ENCODE data around the gene ZNF511.
"Not testable (repeated sequence)": the region's sequence is repeated elsewhere in the genome, so short reads cannot be mapped to it uniquely, and the experiment has no call there.

ZNF511 gene

DNA sequence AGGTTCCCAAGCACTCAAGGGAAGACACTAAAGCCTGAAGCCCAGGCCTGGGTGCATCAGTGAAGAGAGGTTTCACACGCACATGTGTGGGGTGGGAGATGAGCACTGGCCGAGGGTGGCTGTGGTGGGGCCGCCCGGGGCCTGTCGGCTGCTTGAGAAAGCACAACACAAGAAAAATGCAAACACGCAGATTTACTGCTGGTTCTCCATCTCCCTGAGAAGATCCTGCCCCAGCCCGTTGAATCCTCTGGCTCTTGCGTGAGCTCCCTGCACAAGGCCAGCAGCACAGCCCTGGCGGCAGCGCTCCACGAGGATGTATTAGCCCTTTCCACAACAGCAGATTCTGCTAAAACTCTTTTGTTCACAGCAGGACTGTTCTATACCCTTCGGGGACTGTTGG lies 6.2 kb downstream of the ZNF511 start:
- no peak for DNase-seq (ENCODE audit: low read depth)

DNA sequence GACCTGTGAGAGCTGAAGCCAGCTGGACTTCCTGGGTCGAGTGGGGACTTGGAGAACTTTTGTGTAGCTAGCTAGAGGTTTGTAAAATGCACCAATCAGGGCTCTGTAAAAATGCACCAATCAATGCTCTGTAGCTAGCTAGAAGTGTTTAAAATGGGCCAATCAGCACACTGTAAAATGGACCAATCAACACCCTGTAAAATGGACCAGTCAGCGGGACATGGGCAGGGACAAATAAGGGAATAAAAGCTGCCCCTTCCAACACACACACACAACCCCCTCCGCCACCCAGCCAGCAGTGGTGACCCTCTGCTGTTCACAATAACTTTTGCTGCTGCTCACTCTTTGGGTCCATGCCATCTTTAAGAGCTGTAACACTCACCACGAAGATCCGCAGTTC lies 7.1 kb downstream of the ZNF511 start:
- no peak for DNase-seq (ENCODE audit: low read depth)

DNA sequence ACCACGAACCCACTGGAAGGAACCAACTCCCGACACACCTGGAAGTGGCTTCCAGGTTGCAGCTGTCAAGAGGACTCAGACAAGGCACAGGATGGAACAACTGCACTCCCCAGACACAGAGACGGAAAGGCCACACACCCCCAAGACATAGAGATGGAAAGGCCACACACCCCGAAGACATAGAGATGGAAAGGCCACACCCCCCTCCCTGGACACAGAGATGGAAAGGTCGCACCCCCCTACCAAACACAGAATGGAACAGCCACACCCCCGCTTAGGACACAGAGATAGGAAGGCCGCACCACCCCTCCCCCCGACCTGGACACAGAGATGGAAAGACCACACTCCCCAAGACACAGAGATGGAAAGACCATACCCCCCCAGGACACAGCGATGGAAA lies 7.6 kb downstream of the ZNF511 start:
- no peak for DNase-seq (ENCODE audit: low read depth)

DNA sequence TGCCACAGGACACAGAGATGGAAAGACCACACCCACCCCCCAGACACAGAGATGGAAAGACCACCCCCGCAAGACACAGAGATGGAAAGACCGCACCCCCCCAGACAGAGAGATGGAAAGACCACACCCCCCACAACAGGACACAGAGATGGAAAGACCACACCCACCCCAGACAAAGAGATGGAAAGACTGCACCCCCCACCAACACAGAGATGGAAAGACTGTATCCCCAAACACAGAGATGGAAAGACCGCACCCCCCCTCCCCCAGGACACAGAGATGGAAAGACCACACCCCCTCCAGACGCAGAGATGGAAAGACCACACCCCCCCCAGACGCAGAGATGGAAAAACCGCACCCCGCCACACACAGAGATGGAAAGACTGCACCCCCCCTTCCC lies 8.0 kb downstream of the ZNF511 start:
- DNase-seq (ENCODE audit: low read depth): no peak

DNA sequence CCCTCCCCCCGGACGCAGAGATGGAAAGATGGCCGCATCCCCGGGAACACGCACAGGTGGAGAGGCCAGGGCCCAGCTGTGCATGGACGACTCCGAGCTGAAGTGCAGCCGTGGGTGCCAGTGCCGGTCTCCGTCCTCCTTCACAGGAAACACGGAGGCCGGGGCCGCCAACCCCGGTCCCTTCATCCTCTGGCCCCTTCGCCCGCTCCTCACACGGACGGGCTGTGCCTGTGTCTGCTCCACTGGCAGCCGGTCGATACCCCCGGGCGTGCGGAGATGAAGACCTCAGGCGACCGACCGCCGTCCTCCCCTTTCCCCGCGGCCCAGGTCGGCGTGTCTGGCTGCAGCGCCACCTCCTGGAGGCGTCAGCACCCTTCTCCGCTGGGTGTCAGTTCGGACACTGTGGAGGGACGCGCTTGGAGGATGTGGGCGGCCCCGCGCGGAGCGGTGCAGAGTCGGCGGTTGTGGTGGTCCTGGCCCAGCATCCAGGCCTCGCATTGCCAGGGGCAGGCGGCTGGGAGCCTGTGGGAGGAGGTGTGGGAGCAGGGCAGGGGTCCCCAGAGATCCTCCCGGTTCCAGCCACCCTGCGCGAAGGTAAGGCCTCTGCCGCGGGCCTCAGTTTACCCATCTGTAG lies 9.9 kb downstream of the ZNF511 start:
- DNase-seq (ENCODE audit: low read depth): peak; percentile 48

DNA sequence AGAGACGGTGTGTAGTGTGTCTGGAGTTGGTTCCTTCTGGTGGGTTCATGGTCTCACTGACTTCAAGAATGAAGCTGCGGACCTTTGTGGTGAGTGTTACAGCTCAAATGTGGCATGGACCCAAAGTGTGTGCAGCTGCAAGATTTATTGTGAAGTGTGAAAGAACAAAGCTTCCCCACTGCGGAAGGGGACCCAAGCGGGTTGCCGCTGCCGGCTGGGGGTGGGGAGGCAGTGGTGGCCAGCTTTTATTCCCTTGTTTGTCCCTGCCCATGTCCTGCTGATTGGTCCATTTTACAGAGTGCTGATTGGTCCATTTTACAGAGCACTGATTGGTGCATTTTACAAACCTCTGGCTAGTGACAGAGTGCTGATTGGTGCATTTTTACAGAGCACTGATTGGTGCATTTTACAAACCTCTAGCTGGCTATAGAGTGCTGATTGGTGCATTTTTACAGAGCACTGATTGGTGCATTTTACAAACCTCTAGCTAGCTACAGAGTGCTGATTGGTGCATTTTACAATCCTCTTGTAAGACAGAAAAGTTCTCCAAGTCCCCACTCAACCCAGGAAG lies 12.2 kb downstream of the ZNF511 start:
- DNase-seq (ENCODE audit: low read depth): not testable (repeated sequence)

DNA sequence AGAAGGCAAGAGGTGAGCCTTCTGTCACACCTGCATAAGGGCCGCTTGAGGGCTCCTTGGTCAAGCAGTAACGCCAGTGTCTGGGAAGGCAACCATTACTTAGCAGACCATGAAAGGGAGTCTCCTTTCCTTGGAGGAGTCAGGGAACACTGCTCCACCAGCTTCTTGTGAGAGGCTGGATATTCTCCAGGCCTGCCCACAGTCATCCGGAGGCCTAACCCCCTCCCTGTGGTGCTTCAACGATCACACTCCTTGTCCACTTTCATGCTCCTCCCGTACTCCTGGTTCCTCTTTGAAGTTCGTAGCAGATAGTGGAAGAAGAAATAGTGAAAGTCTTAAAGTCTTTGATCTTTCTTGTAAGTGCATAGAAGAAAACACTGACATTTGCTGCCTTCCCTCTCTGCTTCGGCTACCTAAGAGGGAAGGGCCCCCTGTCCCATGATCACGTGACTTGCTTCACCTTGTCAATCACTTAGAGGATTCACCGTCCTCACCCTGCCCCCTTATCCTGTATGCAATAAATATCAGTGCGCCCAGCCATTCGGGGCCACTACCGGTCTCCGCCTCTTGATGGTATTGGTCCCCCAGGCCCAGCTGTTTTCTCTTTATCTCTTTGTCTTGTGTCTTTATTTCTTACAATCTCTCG lies 13.5 kb downstream of the ZNF511 start:
- not testable (repeated sequence) for DNase-seq (ENCODE audit: low read depth)

DNA sequence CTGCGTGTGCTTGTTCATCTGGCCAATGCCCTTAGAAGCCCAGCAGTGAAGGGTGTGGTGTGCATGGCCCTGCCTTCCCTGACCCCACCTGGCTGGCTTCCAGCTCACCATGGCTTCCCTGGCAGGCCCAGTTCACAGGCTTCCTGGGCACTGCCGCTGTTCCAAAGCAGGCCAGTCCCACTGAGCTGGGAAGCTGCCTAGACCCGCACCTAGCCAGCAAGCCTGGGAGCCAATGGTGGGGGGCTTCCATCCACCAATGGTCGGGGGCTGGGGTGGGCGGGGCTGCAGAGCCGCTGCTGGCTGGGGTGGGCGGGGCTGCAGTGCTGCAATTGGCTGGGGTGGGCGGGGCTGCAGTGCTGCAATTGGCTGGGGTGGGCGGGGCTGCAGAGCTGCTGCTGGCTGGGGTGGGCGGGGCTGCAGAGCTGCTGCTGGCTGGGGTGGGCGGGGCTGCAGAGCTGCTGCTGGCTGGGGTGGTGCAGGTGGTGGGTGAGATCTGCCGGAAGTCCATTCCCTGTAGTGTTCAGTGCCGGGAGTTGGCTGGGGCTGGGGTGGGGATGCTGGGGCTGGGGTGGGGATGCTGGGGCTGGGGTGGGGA lies 15.6 kb downstream of the ZNF511 start:
- DNase-seq (ENCODE audit: low read depth): peak; percentile 20

DNA sequence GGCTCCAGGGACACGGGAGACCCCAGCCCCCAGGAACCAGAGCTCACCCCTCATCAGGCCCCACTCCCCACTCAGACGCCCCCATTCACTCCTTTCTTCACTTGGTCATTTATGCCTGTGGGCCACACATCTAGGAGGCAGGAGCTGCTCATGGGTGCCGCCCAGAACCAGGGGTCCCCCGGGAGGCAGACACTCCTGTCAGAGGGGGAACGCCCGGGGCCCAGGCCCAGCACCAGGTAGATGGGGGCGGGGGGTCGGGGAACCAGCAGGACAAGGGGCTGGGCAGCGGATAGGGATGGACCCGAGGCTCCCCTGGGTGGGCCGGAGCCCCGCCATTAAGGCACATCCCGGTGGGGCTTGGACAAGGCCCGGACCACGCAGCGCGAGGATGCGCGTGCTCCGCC lies 16.1 kb downstream of the ZNF511 start:
- no peak for DNase-seq (ENCODE audit: low read depth)

DNA sequence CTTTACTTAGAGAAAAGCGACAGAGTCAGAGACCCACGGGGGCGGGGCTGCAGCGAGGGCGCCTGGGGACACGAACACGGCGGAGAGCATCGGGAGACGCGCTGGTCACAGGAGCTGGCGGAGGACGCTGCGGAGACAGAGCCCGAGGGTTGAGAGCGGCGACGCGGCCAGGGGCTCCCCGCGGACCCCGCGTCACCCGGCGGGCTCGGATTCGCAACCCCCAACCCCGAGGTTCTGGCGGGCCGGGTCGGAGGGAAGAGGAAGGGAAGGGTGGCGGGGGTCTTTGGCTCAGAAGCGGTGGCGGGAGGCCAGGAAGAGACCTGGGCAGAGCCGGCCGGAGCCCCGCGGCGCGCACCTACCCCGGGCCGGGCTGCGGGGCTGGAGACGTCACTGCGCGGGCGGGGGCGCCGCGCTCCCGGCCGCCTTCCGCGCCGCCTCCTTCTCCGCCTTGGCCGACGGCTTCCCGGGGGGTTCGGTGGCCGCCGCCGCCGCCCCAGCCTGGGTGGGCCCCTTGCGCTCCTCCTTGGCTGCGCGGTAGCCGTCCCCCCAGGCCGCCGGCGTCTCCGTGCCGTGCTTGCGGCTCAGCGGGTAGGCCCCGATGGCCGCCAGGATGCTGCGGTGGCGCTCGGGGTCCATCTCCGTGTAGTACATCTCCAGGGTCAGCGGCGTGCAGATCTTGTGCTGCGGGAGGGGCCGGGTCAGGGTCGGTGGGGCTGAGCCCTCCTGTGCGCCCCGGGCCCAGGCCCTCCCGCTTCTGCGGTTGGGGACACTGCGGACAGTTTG lies 16.9 kb downstream of the ZNF511 start:
- no peak for DNase-seq (ENCODE audit: low read depth)

DNA sequence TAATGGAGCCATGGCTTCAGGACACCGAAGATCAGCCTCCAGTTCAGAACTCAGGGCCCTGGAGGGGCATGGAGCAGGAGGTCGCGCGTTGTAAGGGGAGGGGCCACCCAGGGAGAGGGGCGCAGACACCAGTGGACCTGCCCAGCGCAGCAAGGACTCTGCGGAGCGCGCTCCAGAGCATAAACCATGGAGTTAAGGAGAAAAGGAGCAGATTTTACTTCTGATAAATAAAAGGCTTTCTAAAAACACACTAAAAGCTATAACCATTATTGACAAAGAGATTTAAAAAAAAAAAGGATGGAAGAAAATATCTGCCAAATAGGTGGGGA lies 17.5 kb downstream of the ZNF511 start:
- DNase-seq (ENCODE audit: low read depth): no peak

DNA sequence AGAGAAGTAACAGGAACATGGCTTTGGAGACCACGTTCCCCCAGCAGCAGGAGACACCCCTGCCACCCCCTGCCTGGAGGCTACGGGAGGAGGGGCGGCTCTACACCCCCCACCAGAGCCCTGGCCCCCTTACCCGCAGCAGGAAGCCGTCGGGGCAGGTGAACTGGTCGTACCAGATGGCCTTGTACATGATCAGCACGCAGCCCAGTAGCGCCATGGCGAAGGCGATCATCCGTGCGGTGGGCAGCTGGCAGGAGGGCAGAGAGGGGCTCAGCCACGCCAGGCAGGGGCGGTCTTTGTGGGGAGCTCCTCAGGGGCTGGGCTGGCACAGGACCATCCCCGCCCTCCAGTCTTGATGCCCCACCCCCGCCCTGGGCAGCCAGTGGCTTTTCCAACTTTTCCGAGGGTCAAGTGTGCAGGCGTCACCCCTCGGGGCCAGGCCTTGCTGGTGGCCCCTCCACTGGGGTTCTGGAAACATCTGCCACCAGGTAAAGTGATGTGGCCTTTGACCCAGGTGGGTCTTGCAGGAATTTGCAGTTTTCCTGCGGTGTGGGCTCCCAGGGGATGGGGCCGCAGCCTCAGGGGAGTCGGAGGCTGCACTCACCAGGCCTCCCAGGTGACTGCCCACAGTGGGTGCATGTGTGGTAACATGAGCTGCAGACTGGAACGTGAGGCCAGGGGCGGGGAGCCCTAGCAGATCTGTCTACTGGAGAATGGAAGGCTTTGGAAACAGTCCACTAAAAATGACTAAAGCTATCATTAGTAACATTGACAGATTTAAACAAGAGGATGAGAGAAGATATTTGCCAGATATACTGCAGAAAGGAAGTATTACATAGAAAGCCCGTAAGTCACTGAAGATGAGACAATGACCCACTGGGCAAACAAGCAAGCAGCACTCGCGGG lies 18.3 kb downstream of the ZNF511 start:
- DNase-seq (ENCODE audit: low read depth): no peak

DNA sequence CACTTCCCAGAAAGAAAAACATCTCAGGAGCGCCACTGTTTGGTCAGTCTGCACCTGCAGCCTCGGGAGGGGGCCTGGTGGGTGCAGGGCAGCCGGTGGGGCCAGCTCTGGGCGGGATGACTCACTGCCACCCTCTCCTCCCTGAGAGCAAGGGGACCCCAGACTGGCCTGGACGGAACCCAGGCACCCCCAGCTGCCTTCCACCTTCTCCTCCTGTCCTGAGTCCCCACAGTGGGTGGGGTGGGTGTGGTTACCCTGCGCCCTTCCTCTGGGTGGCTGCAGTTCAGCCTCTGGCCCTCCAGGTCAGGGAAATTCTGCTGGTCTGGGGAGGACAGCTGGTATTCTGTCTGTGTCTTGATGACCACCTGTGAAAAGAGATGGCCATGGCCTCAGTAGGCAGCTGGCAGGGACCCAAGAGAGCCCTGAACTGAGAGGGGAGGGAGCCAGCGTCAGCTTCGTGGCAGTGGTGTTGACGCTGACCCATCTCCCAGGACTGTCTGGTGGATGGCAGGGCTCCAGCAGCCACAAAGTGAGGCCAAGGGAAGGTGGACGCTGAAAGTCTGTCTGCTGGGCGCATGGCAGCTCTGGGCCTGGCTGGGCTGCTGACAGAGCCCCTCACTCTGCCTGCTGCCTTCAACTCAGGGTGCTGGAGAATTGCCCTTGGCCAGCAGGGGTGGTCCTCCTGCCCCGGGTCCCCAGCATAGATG lies 19.1 kb downstream of the ZNF511 start:
- DNase-seq (ENCODE audit: low read depth): no peak

DNA sequence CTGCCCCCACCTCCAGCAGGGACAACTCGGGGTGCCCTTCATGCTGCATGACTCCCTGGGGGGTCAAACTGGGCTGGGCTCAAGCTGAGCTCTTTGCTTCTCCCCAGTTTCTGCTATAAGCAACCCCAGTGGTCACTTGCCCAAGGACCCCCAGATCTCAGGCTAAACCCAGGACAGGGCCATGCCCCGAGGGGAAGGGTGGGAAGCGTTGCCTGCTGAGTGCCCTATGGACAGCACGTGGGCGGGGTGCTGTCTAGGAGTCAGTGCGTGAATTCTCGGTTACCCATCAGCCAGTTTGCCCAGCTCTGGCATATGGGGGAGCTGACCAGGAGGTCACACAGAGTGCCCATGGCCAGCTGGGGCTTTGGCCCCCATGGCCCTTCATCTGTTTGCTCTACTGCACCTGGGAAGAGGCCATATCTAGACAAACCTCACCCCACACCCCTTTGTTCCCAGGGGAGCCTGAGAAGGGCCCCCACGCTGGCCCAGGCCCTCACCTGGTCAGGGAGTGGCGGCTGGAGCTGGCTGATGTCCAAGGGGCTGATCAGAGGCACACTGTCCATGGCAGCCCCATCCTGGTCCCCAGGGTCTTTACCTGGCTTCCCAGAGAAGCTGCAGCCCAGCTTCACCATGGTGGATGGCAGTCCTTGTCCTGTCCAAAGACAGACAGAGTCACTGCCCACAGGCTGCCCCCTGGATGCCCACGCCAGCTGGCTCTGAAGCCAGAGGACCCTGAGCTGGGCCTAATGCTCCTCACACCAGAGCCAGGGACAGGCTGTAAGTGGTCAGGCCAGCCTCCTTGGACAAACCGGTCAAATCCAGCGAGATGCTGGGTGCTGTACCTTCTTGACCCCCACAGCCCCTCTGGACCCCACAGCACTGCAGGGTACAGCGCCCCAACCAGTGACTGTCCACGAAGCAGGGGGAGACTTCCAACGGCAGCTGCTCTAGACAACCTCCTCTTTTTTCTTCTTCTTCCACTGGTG lies 19.9 kb downstream of the ZNF511 start:
- DNase-seq (ENCODE audit: low read depth): no peak

DNA sequence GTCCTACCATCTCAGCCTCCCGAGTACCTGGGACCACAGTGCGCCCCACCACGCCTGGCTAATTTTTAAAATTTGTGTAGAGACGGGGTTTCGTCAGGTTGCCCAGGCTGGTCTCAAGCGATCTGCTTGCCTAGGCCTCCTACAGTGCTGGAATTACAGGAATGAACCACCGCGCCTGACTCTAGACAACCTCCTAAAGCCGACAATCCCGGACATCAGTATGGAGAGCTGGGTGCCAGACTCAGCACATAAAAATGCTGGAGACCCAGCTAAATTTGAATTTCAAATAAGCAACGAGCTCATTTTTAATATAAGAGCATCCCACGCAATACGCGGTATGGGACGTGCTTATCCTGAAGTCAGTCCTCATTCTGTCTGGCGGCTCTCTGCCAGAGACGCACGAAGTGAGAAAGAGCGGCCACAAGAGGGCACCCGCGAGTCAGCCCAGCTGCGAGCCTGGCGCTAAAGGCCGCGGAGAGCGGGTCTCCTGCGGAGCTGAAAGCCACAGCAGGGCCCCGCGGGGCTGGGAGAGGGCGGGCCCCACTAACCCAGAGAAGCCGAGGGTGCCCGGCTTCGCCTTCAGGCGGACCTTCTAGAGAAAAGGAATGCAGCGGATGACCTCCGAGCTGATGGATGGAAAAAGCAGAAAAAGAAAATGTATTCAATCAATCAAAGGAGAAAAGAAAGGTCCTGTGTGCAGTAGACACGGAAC lies 20.9 kb downstream of the ZNF511 start:
- peak; percentile 79 for DNase-seq (ENCODE audit: low read depth)

DNA sequence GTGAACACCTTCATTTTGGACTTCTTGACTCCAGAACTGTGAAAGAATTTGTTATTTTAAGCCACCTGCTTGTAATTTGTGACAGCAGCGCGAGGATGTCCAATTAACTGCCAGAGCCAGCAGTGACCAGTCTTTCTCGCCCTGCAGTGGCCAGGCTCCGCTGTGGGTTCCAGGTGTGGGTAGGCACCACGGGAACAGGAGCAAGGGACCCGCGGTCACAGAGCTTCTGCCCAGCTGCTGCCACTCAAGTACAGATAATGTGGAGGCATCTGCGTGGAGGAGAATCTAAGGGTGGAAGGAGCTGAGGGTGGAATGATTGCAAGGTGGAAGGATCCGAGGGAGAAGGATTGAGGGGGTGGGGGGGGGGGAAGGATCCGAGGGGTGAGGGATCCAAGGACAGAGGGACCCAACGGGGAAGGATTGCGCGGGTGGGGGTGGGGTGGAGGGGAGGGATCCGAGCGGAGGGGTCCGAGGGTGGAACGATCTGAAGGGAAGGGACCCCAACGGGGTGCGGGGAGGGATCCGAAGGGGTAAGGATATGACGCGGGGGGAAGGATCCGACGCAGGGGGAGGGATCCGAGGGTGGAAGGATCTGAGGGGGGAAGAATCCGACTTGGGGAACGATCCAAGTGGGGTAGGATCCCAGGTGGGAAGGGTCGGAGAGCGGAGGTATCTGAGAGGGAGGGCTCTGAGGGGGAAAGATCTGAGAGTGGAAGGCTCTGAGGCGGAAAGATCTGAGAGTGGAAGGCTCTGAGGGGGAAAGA lies 24.4 kb downstream of the ZNF511 start:
- no peak for DNase-seq (ENCODE audit: low read depth)

DNA sequence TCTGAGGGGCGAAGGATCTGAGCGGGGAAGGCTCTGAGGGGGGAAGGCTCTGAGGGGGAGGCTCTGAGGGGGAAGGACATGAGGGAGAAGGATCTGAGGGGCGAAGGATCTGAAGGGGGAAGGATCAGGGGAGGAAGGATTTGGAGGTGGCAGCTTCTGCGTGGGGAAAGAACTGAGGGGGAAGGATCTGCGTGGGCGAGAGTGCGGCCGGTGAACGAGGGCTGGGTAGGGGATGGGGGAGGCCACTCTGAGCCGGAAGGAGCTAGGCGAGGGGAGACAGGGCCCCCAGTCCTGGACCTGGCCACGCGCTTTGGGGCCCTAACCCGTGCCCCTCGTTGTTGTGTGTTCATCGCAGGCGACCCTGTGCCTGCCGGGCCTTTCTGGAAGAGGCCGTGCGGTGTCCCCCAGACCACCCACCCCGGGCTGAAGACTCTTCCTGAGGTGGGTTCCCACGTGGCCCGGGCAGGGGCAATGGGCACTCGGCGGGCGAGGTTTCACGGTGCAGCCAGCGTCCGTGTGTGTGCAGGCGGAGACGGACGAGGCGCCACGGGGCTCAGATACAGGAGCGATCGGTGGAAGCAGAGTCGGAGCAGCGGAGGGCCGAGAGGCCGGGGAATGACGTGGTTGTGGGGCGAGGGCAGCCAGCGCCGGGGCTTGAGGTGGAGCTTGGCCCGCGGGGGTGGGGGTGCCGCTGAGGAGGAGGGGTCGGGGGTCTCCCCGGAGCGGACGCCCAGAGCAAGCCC lies 26.0 kb downstream of the ZNF511 start:
- no peak for DNase-seq (ENCODE audit: low read depth)

Measured in activated gamma-delta T cell treated with anti-CD3 and anti-CD28 coated beads, Interleukin-2, amount 50 U/mL, for 16 hours (primary cell).